DMS53 (cell line): ENCODE results near the gene RTBDN.
"Not testable (repeated sequence)": the region's sequence is repeated elsewhere in the genome, so short reads cannot be mapped to it uniquely, and the experiment has no call there.

Experiments
- DNase-seq: peaks from one replicate; lab custom pipeline; 2025; lab: John Stamatoyannopoulos, UW

The RTBDN gene

GRCh38 chr19:12821761-12822160 lies 12.6 kb downstream of the RTBDN start:
- peak; percentile 29 for DNase-seq

- not testable (repeated sequence) for DNase-seq
Measured at GRCh38 chr19:12817810-12818209, 16.6 kb downstream of the RTBDN start.

- not testable (repeated sequence) for DNase-seq
Measured at GRCh38 chr19:12817188-12817587, 17.2 kb downstream of the RTBDN start.

DNA sequence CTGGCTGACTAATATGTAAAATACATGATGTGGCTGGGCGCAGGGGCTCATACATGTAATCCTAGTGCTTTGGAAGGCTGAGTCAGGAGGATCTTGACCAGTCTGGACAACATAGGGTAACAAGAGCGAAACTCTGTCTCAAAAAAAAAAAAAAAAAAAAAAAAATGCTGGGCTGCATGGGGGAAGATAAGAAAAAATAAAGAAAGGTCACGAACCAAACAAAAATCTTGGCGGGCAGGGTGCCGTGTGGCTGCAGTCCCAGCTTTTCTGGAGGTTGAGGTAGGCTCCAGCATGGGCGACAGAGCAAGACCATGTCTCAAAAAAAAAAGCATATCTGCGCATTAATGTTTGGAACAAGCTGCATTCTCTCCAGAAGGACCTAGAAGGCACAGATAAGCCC lies 19.3 kb downstream of the RTBDN start:
- no peak for DNase-seq

- peak; percentile 95 for DNase-seq
Measured at GRCh38 chr19:12806242-12807081, 27.9 kb downstream of the RTBDN start, which contains the start of gene RNASEH2A. Gene RNASEH2A, plus strand, starts transcription at chr19:12806584. Its CDS starts 90 bp downstream, at chr19:12806674.

- DNase-seq: no peak
Measured at GRCh38 chr19:12804051-12804450, 30.3 kb downstream of the RTBDN start.

DNA sequence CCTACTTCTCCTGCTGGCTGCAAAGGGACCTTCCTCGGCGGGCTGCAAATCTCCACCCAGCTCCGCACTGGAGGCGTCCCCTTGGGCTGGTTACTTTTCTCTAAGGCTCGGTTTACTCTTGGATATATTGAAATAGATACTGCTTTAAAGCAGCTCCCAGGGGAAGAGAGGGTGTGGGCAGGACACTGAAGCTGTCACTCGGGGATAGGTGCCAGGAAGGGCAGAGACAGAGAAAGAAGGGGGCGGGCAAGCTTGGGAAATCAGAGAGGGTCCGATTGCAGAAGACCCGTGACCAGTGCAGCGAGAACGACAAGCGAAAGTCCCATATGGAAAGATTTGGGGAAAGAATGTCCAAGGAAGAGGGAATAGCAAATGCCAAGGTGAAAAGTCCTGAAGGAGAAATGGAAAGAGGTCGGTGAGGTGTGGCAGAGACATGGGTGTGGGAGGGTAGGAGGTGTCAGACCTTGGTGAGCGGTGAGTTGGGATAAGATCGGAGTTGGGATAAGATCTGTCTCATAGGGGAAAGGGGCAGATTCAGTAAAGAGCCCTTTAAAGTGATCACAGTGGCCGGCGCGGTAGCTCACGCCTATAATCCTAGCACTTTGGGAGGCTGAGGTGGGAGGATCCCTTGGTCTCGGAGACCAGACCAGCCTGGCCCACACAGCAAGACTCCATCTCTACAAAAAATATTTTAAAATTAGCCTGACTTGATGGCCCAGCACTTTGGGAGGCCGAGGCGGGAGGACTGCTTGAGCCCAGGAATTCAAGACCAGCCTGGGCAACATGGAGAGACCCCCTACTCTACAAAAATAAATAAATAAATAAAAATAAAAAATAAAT lies 31.9 kb downstream of the RTBDN start:
- no peak for DNase-seq

DNA sequence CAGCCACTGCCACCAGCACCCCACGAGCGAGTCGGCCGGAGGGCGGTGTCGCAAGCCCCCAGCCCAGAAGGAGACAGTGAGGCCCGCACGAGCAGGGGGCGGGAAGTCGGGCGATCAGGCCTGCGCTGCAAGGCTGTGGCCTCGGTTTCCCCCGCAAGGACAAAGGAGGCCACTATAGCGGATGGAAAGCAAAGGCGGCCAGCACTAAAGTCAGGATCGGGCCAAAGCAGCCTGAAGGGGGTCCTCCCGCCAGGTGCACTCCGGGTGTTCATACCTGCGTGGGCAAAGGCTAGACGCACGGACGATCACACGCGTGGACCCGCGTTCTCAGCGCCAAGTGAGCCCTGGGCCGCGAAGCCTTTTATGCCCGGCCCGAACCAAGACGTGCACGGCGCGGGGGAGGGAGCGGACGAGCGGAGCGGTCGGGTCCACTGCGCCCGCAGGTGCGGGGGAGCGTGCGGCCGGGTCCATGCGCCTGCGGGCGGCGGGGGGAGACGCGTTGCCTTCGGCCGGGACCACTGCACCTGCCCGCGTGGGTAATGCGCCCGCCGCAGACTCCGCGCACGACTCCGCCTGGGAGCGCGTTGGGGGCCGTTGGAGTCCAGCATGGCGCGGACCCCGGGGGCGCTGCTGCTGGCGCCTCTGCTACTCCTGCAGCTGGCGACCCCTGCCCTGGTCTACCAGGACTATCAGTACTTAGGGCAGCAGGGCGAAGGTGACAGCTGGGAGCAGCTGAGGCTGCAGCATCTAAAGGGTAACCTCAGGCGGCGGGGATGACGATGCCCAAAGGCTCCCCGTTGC lies 32.7 kb downstream of the RTBDN start, which contains the start of the genes PRDX2 and THSD8:
Gene PRDX2 (minus strand): TSS at position 335 of the 801 bp plus-strand sequence. CDS start 539 bp downstream, outside the sequence.
Gene THSD8 (plus strand): TSS at position 604 of the 801 bp plus-strand sequence. CDS start 3 bp downstream, at position 607.
- DNase-seq: peak; percentile 92

- peak; percentile 58 for DNase-seq
Measured at GRCh38 chr19:12800923-12801465, 33.4 kb downstream of the RTBDN start.

- no peak for DNase-seq
Measured at GRCh38 chr19:12800466-12800770, 34.0 kb downstream of the RTBDN start.

DNA sequence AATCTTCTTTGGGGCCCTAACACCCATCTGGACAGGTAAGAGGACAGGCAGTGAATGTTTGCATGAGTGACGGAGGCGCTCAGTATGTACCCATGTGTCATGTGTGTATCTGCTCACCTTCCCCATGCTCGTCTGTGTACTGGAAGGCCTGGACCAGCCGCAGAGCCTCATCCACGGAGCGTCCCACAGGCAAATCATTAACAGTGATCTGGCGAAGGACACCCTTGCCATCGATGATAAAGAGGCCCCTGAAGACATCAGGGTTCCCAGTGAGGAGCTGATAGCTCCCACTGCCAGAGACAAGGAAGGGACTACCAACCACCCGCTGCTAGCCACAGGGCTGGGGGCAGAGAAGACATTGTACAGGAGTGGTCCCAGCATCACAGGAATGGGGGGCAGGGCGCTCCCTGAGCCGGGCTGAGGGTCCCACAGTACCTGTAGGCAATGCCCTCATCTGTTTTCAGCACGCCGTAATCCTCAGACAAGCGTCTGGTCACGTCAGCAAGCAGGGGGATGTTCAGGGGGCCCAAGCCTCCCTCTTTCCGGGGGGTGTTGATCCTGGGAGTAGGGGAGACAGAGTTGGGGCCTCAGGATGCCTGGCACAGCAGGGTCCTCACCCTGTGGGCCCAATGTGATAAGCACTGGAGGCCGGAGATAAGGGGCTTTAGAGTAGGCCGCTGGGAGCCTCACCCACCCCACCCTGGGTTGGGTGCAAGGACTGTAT lies 34.5 kb downstream of the RTBDN start:
- no peak for DNase-seq

- not testable (repeated sequence) for DNase-seq
Measured at GRCh38 chr19:12797607-12798006, 36.8 kb downstream of the RTBDN start.

DNA sequence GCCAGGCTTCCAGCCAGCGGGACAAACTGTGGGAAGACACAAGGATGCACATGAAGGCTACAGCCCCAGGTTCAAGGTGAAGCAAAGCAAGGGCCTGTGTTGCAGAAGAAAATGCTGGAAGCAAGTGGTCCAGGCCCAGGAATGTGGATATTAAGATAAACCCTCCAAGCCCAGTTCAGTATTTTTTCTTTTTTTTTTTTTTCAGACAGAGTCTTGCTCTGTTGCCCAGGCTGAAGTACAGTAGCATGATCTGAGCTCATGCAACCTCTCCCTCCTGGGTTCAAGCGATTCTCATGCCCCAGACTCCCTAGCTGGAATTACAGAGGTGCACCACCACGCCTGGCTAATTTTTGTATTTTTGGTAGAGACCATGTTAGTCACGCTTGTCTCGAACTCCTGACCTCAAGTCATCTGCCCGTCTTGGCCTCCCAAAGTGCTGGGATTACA lies 37.2 kb downstream of the RTBDN start:
- no peak for DNase-seq

DNA sequence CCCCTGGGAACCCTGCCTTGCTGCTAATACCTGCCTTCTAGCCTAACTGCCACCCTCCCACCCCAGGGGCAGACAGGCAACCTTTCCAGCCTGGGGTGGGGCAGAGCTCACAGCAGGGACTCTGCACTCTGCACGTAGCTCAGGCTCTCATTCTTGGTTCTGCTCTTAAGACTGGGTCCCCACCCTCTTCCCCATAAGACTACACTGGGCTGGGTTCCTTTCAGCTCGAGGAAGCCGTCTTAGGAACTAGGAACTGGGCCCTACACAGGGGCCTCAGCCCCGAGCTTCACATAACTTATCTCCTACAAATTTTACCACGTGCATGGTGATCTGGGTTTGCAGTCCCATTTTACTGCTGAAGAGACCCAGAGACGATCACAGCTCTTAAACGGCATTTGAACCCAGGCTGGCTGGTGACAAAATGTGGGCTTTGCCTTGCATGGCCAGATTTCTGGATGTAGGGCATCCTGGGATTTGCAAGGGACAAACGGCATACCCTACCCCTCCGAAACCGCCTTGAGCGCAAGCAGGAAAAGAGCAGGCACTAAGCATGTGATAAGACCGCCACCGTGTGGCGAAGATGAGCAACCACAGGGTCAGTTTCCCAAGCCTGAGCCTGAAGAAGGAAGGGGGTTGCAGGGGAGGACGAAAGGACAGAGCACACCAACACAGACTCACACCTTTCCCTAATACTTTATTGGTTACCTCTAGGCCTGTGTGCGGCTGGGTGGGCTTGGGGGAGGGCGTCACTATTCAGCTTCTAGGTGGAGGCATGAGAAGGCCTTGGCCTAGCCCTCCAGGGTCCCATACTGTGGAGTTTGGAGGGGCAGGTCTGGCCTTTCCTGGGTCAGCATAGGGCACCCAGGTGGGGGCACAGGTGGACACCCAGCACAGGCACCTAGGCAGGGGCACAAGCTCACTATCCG lies 38.0 kb downstream of the RTBDN start:
- peak; percentile 86 for DNase-seq

DNA sequence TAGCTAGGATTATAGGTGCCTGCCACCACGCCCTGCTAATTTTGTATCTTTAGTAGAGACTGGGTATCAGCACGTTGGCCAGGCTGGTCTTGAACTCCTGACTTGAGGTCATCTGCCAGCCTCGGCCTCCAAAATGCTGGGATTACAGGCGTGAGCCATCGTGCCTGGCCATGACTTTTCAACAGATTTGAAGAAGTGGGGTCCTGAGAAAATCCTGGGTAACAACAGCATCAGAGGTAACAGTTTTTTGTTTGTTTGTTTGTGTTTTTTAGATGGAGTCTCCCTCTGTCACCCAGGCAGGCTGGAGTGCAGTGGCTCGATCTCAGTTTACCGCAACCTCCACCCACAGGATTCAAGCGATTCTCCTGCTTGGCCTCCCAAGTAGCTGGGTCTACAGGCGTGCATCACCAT lies 39.4 kb downstream of the RTBDN start:
- no peak for DNase-seq

DNA sequence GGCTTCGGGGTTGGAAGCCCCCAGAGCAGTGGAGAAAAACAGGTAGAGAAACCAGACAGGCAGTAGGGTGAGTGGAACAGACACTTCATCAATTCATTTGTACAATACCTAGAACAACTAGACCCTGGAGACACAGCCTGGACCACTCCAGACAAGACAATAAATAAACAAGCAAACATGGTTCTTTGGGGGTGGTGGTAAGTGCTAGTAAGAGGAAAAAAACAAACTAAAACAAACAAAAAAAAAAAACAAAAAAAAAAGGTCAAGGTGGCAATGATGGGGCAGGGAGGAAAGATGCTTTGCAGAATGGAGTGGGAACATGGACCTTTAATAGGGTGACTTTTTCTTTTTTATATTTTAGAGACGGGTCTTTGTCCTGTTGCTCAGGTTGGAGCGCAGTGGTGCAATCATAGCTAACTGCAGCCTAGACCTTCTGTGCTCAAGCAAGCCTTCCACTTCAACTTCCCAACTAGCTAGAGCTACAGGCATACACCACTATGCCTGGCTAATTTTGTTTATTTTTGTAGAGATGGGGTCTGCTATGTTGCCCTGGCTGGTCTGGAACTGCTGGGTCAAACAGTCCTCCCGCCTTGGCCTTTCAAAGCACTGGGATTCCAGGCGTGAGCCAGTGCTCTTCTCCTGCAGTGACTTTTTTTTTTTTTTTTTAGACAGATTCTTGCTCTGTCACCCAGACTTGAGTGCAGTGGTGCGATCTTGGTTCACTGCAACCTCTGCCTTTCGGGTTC lies 40.0 kb downstream of the RTBDN start:
- DNase-seq: peak; percentile 50

GRCh38 chr19:12793290-12794195 lies 40.8 kb downstream of the RTBDN start:
- peak; percentile 95 for DNase-seq

DNA sequence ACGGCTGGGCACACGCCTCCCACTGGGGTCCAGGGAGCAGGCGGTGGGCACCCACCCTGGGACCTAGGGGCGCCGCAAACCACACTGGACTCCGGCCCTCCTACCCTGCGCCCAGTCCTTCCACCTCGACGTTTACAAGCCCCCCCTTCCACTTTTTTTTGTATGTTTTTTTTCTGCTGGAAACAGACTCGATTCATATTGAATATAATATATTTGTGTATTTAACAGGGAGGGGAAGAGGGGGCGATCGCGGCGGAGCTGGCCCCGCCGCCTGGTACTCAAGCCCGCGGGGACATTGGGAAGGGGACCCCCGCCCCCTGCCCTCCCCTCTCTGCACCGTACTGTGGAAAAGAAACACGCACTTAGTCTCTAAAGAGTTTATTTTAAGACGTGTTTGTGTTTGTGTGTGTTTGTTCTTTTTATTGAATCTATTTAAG lies 41.5 kb downstream of the RTBDN start:
- no peak for DNase-seq
